Neuronal stem cell (in vitro differentiated cells): ENCODE results near the gene ANKRD13D.
"Not testable (repeated sequence)": the region's sequence is repeated elsewhere in the genome, so short reads cannot be mapped to it uniquely, and the experiment has no call there.

Source experiments
- DNase-seq: peaks from one replicate; pipeline ENCODE4 v3.0.0-alpha.2; 2013; ENCODE audit warnings: low spot score
- H2AFZ ChIP-seq: one replicate; pipeline ENCODE4 v1.6.1; 2013; ENCODE audit warnings: mild to moderate bottlenecking, low read length, inconsistent platforms
- H2AK5ac ChIP-seq: 2 replicates; pipeline ENCODE4 v1.6.1; 2013; ENCODE audit warnings: low read depth, mild to moderate bottlenecking, inconsistent platforms, low read length, moderate library complexity, mixed read lengths
- H2BK120ac ChIP-seq: 2 replicates; pipeline ENCODE4 v1.6.1; 2013; ENCODE audit warnings: low read depth, mild to moderate bottlenecking, inconsistent platforms, low read length, moderate library complexity, mixed read lengths
- H2BK12ac ChIP-seq: one replicate; pipeline ENCODE4 v1.6.1; 2013; ENCODE audit warnings: low read length, inconsistent platforms
- H2BK15ac ChIP-seq: 2 replicates; pipeline ENCODE4 v1.6.1; 2013; ENCODE audit warnings: mild to moderate bottlenecking, low read length, inconsistent platforms, mixed read lengths
- H2BK5ac ChIP-seq: one replicate; pipeline ENCODE4 v1.6.1; 2013; ENCODE audit warnings: inconsistent platforms, mild to moderate bottlenecking, low read length, moderate library complexity
- H3K14ac ChIP-seq: one replicate; pipeline ENCODE4 v1.6.1; 2013; ENCODE audit warnings: low read length, inconsistent platforms
- H3K18ac ChIP-seq: 2 replicates; pipeline ENCODE4 v1.6.1; 2013; ENCODE audit warnings: low read length, inconsistent platforms
- H3K23ac ChIP-seq: 2 replicates; pipeline ENCODE4 v1.6.1; 2013; ENCODE audit warnings: low read depth, mild to moderate bottlenecking, mixed read lengths, low read length, inconsistent platforms; ENCODE audit not compliant: poor library complexity
- H3K27ac ChIP-seq: replicated peaks from 3 replicates; pipeline ENCODE4 v1.5.1; 2013; ENCODE audit warnings: low read length, inconsistent platforms
- H3K27me3 ChIP-seq, 3 experiments: 2 replicates each; pipeline ENCODE4 v1.6.1; 2013; ENCODE audit warnings: low read length in 3 of 3, mild to moderate bottlenecking in 2 of 3, inconsistent platforms in 1 of 3, low read depth in 1 of 3, mixed read lengths in 1 of 3, moderate library complexity in 1 of 3; ENCODE audit not compliant: control insufficient read depth in 3 of 3, insufficient read depth in 3 of 3
- H3K36me3 ChIP-seq, 2 donors: replicated peaks in 1 of 2; 2 replicates each; pipeline ENCODE4 v1.6.1; 2013; ENCODE audit warnings: low read length in 2 of 2; ENCODE audit not compliant: control insufficient read depth in 2 of 2, insufficient read depth in 2 of 2
- H3K4ac ChIP-seq: 2 replicates; pipeline ENCODE4 v1.6.1; 2013; ENCODE audit warnings: inconsistent platforms, mild to moderate bottlenecking, low read length, moderate library complexity
- H3K4me1 ChIP-seq, 2 donors: 1 replicate in 1 of 2; 2 replicates in 1 of 2; pipeline ENCODE4 v1.6.1; 2013; ENCODE audit warnings: low read length in 2 of 2, low read depth in 1 of 2; ENCODE audit not compliant: control insufficient read depth in 2 of 2, insufficient read depth in 1 of 2
- H3K4me2 ChIP-seq: one replicate; pipeline ENCODE4 v1.6.1; 2013; ENCODE audit warnings: mild to moderate bottlenecking, low read length, inconsistent platforms; ENCODE audit not compliant: insufficient read depth, poor library complexity, severe bottlenecking
- H3K4me3 ChIP-seq, 2 donors: 2 replicates each; pipeline ENCODE4 v1.5.1; 2013; ENCODE audit warnings: low read length in 2 of 2, mild to moderate bottlenecking in 2 of 2, inconsistent platforms in 1 of 2, moderate library complexity in 1 of 2
- H3K79me1 ChIP-seq: one replicate; pipeline ENCODE4 v1.6.1; 2013; ENCODE audit warnings: low read depth, mild to moderate bottlenecking, inconsistent platforms, low read length, moderate library complexity
- H3K9ac ChIP-seq: one replicate; pipeline ENCODE4 v1.6.1; 2013; ENCODE audit warnings: mild to moderate bottlenecking, low read depth, low read length, inconsistent platforms; ENCODE audit not compliant: poor library complexity
- H3K9me3 ChIP-seq, 2 donors: replicated peaks in 1 of 2; 2 replicates each; pipeline versions ENCODE3 to v1.6.1; 2013; ENCODE audit warnings: low read length in 2 of 2, mild to moderate bottlenecking in 2 of 2, inconsistent platforms in 1 of 2, low read depth in 1 of 2, mixed read lengths in 1 of 2, moderate library complexity in 1 of 2; ENCODE audit not compliant: control insufficient read depth in 2 of 2, insufficient read depth in 1 of 2
- H4K8ac ChIP-seq: one replicate; pipeline ENCODE4 v1.6.1; 2013; ENCODE audit warnings: low read depth, mild to moderate bottlenecking, inconsistent platforms, low read length, moderate library complexity
- H4K91ac ChIP-seq: one replicate; pipeline ENCODE4 v1.6.1; 2013; ENCODE audit warnings: low read length, low read depth, mild to moderate bottlenecking, inconsistent platforms; ENCODE audit not compliant: poor library complexity
- WGBS, 2 donors: extraction: QIAGEN DNeasy Blood & Tissue Kit; methylation state at CpG; one replicate each; pipeline ENCODE4 v1.1.7; 2013; ENCODE audit warnings: missing lambda C conversion rate in 2 of 2, mixed read lengths in 1 of 2; ENCODE audit not compliant: insufficient read length in 2 of 2, insufficient replicate concordance in 1 of 2; ENCODE audit errors: extremely low coverage in 2 of 2; 5-methylcytosine and 5-hydroxymethylcytosine counted together

Gene ANKRD13D

GRCh38 chr11:67318876-67319275 lies 29.8 kb downstream of the ANKRD13D start:
- H2AK5ac ChIP-seq, H3K4ac ChIP-seq, H3K18ac ChIP-seq, H3K4me2 ChIP-seq, H3K9ac ChIP-seq, H2BK120ac ChIP-seq, H3K27me3 ChIP-seq, H3K79me1 ChIP-seq, H2AFZ ChIP-seq, DNase-seq, H4K8ac ChIP-seq, H3K36me3 ChIP-seq, H3K4me1 ChIP-seq, H4K91ac ChIP-seq, H2BK15ac ChIP-seq, H3K14ac ChIP-seq, H2BK5ac ChIP-seq, H3K9me3 ChIP-seq, H2BK12ac ChIP-seq, H3K23ac ChIP-seq, H3K27ac ChIP-seq: not testable (repeated sequence)
- WGBS, 2 donors: no CpG with 5 or more reads among the region's 12 CpGs
- H3K4me3 ChIP-seq: peak overlapping the region in 1 of 2 donors; percentile 88

- Histone ChIP-seq H3K4me1 (peaks cover 5 to 6% of the 10 kb centered on the region in 2 donors), H3K9me3 (no peaks in the 10 kb centered on the region), H3K9ac (no peak overlapping the region), H2BK15ac (no peak overlapping the region), H2AK5ac (no peak overlapping the region), H2AFZ (no peak overlapping the region), H3K4ac (no peak overlapping the region), H2BK5ac (no peak overlapping the region), H3K36me3 (peaks cover 0 to 1% of the 10 kb centered on the region in 2 donors), H3K23ac (no peak overlapping the region), H3K27me3 (peaks cover 0 to 9% (median 0%) of the 10 kb centered on the region in 3 experiments), H4K91ac (no peak overlapping the region), H3K27ac (no peak overlapping the region), H3K18ac (no peak overlapping the region), H2BK120ac (no peak overlapping the region), H2BK12ac (no peak overlapping the region), H4K8ac (no peak overlapping the region), H3K79me1 (no peaks in the 10 kb centered on the region), H3K4me2 (no peak overlapping the region), H3K4me3 (no peak overlapping the region), H3K14ac (no peak overlapping the region)
- no peak for DNase-seq
- WGBS, 2 donors: no CpG with 5 or more reads among the region's 3 CpGs
These were observed 30.9 kb downstream of the ANKRD13D start for GRCh38 chr11:67320011-67320410.

DNA sequence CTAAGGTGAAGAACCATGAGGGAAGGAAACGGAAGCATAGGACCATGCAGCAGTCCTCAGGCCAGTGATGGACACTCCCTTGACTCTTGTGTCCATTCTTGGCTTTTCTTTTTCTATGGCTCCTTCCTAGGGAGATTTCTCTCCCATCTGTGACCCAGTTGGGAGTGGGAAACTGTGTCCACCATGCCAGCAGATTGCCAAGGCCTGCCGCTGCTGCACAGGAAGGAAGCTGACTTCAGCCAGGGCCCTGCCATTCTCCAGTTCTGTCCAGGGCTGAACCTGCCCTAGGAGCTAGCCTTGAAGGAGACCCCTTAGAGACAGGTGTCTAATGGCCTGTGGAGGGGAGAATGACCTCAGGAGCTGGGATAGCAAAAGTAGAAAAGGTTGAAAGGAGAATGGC lies 31.6 kb downstream of the ANKRD13D start:
- Histone ChIP-seq H2BK15ac (no peak overlapping the region), H2BK120ac (no peak overlapping the region), H2BK5ac (no peak overlapping the region), H3K4me2 (no peak overlapping the region), H3K27me3 (peaks cover 0 to 9% (median 0%) of the 10 kb centered on the region in 3 experiments), H3K4me3 (no peak overlapping the region), H3K79me1 (no peaks in the 10 kb centered on the region), H2AFZ (no peak overlapping the region), H3K9me3 (no peaks in the 10 kb centered on the region), H3K4ac (no peak overlapping the region), H4K8ac (no peak overlapping the region), H3K27ac (no peak overlapping the region), H3K36me3 (peaks cover 0 to 1% of the 10 kb centered on the region in 2 donors), H2AK5ac (no peak overlapping the region), H3K18ac (no peak overlapping the region), H3K4me1 (peaks cover 5 to 6% of the 10 kb centered on the region in 2 donors), H3K9ac (no peak overlapping the region), H3K23ac (no peak overlapping the region), H4K91ac (no peak overlapping the region), H3K14ac (no peak overlapping the region), H2BK12ac (no peak overlapping the region)
- DNase-seq: no peak
- WGBS, 2 donors: no CpG with 5 or more reads among the region's 2 CpGs

DNA sequence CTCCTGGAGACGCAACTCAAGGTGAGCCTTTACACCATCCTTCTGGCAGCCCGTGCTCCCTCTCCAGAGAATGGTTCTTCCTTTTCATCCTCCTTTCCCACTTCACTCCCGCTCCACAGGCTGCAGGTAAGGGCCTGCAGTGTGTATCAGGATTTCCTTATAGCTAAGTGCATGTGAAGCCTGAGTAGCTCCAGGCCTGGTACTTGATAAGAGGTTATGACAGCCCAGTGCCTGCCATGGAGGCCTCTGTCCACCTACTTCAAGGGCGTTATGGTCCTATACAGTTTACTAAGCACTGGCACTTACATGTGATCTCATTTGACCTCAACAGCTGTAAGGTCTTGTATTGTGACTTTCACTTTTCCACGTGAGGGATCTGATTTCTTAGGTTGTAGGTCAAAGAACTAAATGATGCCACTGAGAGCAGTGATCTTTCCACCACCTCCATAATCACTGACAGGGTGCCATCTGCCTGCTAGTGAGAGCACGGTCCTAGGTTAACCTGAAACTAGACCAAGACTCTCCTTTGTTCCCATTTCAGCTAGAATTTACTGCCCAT lies 32.3 kb downstream of the ANKRD13D start:
- Histone ChIP-seq H3K9ac (no peak overlapping the region), H2BK12ac (no peak overlapping the region), H3K4me1 (peaks cover 5 to 6% of the 10 kb centered on the region in 2 donors), H2AK5ac (no peak overlapping the region), H3K4me3 (no peak overlapping the region), H3K36me3 (peaks cover 0 to 1% of the 10 kb centered on the region in 2 donors), H3K9me3 (no peaks in the 10 kb centered on the region), H2BK15ac (no peak overlapping the region), H3K4ac (no peak overlapping the region), H2BK5ac (no peak overlapping the region), H3K18ac (no peak overlapping the region), H3K4me2 (no peak overlapping the region), H3K14ac (no peak overlapping the region), H2AFZ (no peak overlapping the region), H3K79me1 (no peaks in the 10 kb centered on the region), H4K91ac (no peak overlapping the region), H3K23ac (no peak overlapping the region), H3K27ac (no peak overlapping the region), H4K8ac (no peak overlapping the region), H3K27me3 (peaks cover 0 to 9% (median 0%) of the 10 kb centered on the region in 3 experiments), H2BK120ac (no peak overlapping the region)
- no CpG with 5 or more reads among the region's 6 CpGs for WGBS, 2 donors
- DNase-seq: no peak
